HG03571 (cell line): ENCODE measurements around the gene GPC1.

ENCODE experiments used
- ATAC-seq: cut with Tn5 transposase; IDR thresholded peaks from one replicate; pipeline ENCODE4 v1.9.1; 2021; ENCODE audit not compliant: unreplicated experiment

The GPC1 gene

GRCh38 chr2:240440704-240441320, 5.3 kb downstream of the GPC1 start:
- ATAC-seq, result no peak

GRCh38 chr2:240441326-240441992, 6.0 kb downstream of the GPC1 start:
- ATAC-seq, result no peak

- ATAC-seq, result no peak
These were observed 6.5 kb downstream of the GPC1 start for GRCh38 chr2:240441993-240442411.

- ATAC-seq, result no peak
These were observed 7.6 kb downstream of the GPC1 start for GRCh38 chr2:240442891-240443715.

- no peak for ATAC-seq
These were observed 8.4 kb downstream of the GPC1 start for GRCh38 chr2:240443891-240444301.

GRCh38 chr2:240444464-240444863, 9.0 kb downstream of the GPC1 start:
- no peak for ATAC-seq

- no peak for ATAC-seq
These were observed 10.6 kb downstream of the GPC1 start for GRCh38 chr2:240445961-240446663.

- no peak for ATAC-seq
These were observed 11.3 kb downstream of the GPC1 start for GRCh38 chr2:240446664-240447175.

- no peak for ATAC-seq
These were observed 11.9 kb downstream of the GPC1 start for GRCh38 chr2:240447331-240447730.

GRCh38 chr2:240447934-240448333, 12.5 kb downstream of the GPC1 start:
- no peak for ATAC-seq

DNA sequence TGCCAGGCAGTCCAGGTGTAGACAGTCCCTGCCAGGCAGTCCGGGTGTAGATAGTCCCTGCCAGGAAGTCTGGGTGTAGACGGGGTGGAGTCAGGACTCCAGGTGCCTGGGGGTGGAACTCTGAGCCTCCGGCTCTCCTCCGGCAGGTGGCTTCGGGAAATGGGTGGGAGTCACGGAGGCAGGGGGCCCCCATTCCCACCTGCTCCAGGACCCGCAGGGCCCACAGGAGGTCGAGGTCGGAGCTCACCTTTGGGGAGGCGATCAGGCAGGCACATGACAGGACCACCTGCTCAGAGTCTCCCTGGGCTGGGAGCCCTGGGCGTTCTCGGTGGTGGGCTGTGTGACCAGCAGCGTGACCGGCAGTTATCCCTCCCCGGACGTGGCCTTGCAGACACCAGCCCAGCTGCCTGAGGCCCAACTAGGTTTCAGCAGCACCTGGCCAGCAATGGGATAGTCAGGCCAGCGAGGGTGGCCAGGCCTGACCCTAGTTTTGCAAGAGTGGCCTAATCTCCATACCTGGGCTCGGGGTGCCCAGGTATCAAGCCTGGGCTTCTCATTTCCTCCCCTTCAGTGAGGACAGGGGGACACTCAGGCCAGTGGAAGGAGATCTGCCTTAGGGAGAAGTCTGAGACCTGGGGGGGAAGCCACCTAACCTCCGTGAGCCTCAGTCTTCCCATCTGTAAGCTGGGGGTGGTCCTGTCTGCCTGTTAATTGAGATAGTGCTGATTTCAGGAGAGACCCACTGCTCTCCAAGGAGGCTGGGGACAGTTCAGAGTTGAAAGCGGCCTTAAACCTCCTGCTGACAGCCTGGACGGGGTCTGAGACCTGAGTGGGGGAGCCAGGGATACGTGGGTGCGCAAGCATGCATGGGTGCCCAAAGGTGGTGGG, 13.2 kb downstream of the GPC1 start:
- ATAC-seq, result no peak

DNA sequence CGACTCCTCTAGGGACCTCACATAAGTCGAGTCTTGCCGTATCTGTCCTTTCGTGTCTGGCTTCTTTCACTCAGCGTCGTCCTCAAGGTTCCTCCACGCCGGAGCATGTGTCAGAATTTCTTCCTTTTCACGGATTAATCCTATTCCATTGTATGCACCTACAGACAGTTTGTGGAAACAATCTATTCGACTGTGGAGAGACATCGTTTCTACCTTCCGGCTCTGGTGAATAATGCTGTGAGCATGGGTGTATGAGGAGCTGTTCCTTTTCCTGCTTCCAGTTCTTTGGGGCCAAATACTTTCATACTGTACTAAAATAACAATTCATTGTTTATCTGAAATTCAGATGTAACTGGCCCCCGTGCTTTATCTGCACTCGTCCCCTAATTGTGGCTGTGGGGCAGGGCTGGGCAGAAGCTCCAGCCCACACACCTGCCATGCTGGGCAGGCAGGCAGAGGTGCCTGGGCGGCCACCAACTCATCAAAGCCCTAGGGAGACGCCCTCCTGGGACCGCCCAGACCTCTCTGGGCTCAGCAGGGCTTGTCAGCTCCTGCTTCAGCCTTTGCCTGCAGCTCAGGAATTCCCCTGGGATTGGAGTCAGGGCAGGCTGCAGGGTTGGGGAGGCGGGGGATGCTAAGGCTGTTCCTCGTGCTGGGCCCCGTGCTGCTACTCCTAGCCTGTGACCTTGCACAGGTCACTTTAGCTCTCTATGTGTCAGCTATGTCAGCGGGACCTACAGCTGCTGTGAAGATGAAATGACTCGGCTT, 14.5 kb downstream of the GPC1 start:
- no peak for ATAC-seq

DNA sequence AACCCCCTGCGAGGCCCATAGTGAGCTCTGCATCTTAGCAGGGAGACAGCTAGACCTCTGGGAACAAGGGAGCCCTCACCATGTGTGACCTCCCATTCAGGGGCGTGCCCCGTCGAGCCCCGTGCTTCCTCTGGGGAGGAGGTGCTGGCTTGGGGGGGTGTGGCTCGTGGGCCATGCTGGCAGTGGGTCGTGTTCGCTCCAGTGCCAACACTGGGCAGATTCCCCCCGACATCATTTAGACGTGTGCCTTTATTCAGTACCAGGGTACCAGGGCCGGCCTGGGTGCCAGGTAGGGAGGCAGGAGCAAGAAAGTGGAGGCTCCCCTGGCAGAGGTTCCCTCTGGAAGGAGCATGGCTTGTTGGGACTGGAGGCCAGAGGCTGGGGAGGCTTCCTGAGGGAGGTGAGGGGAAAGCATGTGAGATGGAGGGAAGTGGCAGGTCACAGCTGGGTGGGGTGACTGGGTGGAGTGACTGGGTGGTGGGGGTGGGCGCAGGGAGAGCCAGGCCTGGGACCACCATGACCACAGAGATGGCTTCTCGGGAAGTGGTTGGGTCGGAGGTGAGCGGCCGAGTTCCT, 15.2 kb downstream of the GPC1 start:
- ATAC-seq, result no peak

DNA sequence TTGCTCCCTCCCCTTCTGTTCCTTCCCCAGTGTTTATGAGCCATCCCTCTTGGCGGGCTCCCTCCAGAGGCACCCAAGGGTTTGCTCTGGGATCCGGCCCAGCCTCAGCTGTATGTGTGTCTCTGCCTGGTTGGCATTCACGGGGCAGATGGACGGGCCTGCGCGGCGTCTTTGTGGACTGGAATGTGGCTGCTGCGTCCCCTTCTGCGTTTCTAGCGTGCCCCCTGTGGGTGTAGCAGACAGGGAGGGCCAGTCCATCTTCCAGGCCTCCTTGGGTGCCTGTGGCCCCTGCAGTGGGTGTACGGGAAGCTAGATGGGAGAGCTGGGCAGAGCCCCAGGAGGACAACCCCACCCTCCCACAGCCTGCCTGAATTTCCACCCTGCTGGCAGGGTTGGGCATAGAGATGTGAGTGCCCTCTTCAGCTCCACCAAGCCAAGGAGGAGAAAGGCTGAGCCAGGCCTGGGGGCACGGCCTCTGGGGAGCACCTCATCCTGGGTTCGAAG, 15.7 kb downstream of the GPC1 start:
- ATAC-seq, result no peak

DNA sequence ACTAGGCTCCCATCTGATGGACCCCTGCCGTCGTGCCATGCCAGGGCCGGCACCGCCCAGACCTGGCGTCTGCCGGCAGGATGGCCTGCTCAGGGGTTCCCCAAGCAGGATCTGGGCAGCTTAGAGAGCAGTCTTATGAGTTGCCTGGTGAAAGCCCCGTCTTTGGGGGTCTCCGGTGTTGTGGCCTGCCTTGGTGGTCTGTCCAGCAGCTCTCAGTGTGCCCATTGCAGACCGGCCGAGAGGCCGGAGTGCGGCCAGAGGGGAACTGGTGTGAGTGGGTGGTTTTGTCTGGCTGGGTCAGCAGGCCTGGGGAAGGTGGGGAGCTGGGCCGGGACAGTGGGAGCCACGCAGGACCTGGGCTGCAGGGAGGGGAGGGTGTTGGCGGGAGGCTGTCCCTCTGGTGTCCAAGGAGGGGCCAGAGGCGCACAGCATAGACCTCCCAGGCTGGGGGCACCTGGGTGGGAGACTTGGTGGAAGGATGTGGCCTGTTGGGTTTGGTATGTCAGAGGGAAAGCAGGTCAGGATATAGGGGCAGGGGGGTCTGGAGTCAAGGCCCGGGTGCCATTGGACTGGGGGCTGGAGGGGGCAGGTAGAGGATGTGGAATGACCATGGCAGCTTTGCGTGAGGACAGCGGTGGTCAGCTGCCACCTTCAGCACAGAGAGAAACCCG, 16.5 kb downstream of the GPC1 start:
- ATAC-seq, result no peak

DNA sequence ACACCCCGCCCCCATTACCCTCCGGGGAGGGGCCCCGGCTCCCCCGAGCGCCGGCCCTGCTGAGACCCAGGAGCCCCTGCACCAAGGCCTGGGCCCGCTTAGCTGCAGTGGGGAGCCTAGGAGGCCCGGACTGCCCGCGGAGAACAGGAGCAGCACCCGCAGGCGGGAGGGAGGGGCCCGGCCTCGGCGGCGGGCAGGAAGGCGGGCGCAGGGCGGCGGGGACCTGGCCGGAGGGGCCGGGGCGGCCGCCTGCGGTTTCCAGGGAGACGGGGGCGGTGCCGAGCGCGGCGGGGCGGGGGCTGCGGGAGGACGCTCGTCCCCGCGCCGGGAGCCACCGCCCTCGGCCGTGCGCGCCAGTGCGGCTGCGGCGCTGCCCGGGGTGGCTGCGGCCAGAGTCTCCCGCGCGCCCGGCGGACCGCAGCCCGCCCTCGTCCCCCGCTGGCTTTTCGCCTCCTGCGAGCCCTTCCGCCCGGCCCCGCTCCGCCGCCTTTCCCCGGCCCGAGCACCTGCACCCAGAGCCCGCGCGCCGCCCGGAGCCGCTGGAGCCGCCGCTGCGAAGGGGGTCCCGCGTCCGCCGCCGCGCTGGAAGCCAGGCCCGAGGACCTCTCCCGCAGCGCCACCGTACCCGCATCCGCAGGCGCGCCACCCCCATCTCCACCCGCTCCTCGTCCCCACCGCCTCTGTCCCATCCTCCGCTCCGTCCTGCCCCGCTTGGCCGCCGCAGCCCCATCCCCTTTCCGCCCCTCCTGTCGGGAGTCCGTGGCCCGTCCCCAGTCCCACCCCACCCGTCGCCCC, 17.2 kb downstream of the GPC1 start:
- ATAC-seq, result no peak

- ATAC-seq, result no peak
These were observed 18.1 kb downstream of the GPC1 start for GRCh38 chr2:240453461-240454105.
